ENCODE results near the gene BLOC1S6.

GRCh38 chr15:45550436-45550835, 36.7 kb upstream of the BLOC1S6 start:
- no peak for TF ChIP-seq SP1 (IDR thresholded peaks at IDR 0.05)
- no peak for TF ChIP-seq CTCF (IDR thresholded peaks at IDR 0.05; ENCODE audit: low read depth, low read length, missing input control)
- no peak for TF ChIP-seq MAX (IDR thresholded peaks at IDR 0.05)
- no peak for TF ChIP-seq RXRA (IDR thresholded peaks at IDR 0.05)
- no peak for TF ChIP-seq TAF1 (conservative IDR thresholded peaks at IDR 0.05)
- no peak for TF ChIP-seq GABPA (IDR thresholded peaks at IDR 0.05 in 1 of 2, conservative IDR thresholded peaks at IDR 0.05 in 1 of 2)
- no peak for TF ChIP-seq ATF3 (IDR thresholded peaks at IDR 0.05)
